ENCODE data around the gene ATXN7L1. TPM values are rescaled to one million over a fixed set of nuclear protein-coding genes. Genes with fewer than 3 reads are reported as not detected.
A peak's percentile ranks its signal among the peaks of the same experiment; 100 is the strongest.

The ATXN7L1 gene
- total and polyA plus RNA-seq, 2 of the 13 experiments (the other 11 are each of a cell fraction or from before 2014, with no cell fraction given) = 4.1 to 7.8 TPM

- Histone ChIP-seq H3K4me2 (ENCODE audit: low read depth, low read length) (no peak overlapping the region), H3K79me2 (ENCODE audit: insufficient read depth, low read length) (no peaks in the 10 kb centered on the region), H3K9me3 (ENCODE audit: low read length) (no peaks in the 10 kb centered on the region), H3K36me3 (replicated peaks in 1 of 2; ENCODE audit: control insufficient read depth in 1 of 2, insufficient read depth in 2 of 2, low read length in 2 of 2) (no peaks in the 10 kb centered on the region), H4K20me1 (ENCODE audit: insufficient read depth, low read length) (no peaks in the 10 kb centered on the region), H3K27me3 (ENCODE audit: control insufficient read depth in 1 of 2, insufficient read depth in 2 of 2, low read length in 2 of 2) (no peaks in the 10 kb centered on the region), H3K4me3 (replicated peaks in 1 of 3; ENCODE audit: insufficient read depth in 1 of 3, low read depth in 2 of 3, low read length in 3 of 3) (no peak overlapping the region), H2AFZ (ENCODE audit: low read length) (no peak overlapping the region), H3K27ac (ENCODE audit: extremely low read length, insufficient read depth, low read length) (no peak overlapping the region), H3K9ac (ENCODE audit: insufficient read depth, low read depth, low read length) (no peak overlapping the region), H3K4me1 (ENCODE audit: insufficient read depth, low read length) (peaks cover 26% of the 10 kb centered on the region)
- ChIA-PET POLR2A (no interaction called here), CTCF (ENCODE audit: low intra/inter-chr PET ratio, low total read pairs) (no interaction called here)
- 84% methylated on average over 4 of the region's 4 CpGs for WGBS (ENCODE audit: low lambda C conversion rate)
- BruUV-seq (replicated peaks) = no TSS peak
- TF ChIP-seq PHF21A (CRISPR knock-in tag; IDR thresholded peaks at IDR 0.05) (no peak), HNF4A (CRISPR knock-in tag; IDR thresholded peaks at IDR 0.05) (peak; percentile 6; the same call in 1 of the 2 replicates)
- intact Hi-C loops (cut with micrococcal nuclease; ENCODE audit: unreplicated experiment) = no loop called here
- ATAC-seq (0 out of 3 replicates have a peak, but pooled peaks have one; percentile 32), FAIRE-seq (no peak), DNase-seq (ENCODE audit: low spot score) (no peak)
- in situ Hi-C loops (cut with HindIII; ENCODE audit: extremely low pct_ligation_motif_present, low pct_unique_long_range_greater_than_20kb) = no loop called here
Measured at GRCh38 chr7:105835441-105835840, 41.0 kb downstream of the ATXN7L1 start.

GRCh38 chr7:105831824-105832535 lies 44.4 kb downstream of the ATXN7L1 start:
- intact Hi-C loops (cut with micrococcal nuclease; ENCODE audit: unreplicated experiment) (loop anchor here (2.0 kb wide), 1 partner anchor 21 kb away; no protein-coding TSS in a partner anchor), in situ Hi-C loops (cut with HindIII; ENCODE audit: extremely low pct_ligation_motif_present, low pct_unique_long_range_greater_than_20kb) (no loop called here)
- H3K4me1 ChIP-seq (ENCODE audit: insufficient read depth, low read length) = peaks cover 61% of the 10 kb centered on the region
- no peaks in the 10 kb centered on the region for H3K36me3 ChIP-seq (replicated peaks in 1 of 2; ENCODE audit: control insufficient read depth in 1 of 2, insufficient read depth in 2 of 2, low read length in 2 of 2)
- H3K79me2 ChIP-seq (ENCODE audit: insufficient read depth, low read length) = no peaks in the 10 kb centered on the region
- no peak for ATAC-seq
- H3K4me3 ChIP-seq (replicated peaks in 1 of 3; ENCODE audit: insufficient read depth in 1 of 3, low read depth in 2 of 3, low read length in 3 of 3) = no peak overlapping the region
- no peak for DNase-seq (ENCODE audit: low spot score)
- H3K4me2 ChIP-seq (ENCODE audit: low read depth, low read length) = no peak overlapping the region
- H2AFZ ChIP-seq (ENCODE audit: low read length) = no peak overlapping the region
- H3K27ac ChIP-seq (ENCODE audit: extremely low read length, insufficient read depth, low read length) = no peak overlapping the region
- CTCF ChIA-PET (ENCODE audit: low intra/inter-chr PET ratio, low total read pairs) = no interaction called here
- H4K20me1 ChIP-seq (ENCODE audit: insufficient read depth, low read length) = no peaks in the 10 kb centered on the region
- FAIRE-seq = no peak
- no peak overlapping the region for H3K9ac ChIP-seq (ENCODE audit: insufficient read depth, low read depth, low read length)
- no TSS peak for BruUV-seq (replicated peaks)
- H3K27me3 ChIP-seq (ENCODE audit: control insufficient read depth in 1 of 2, insufficient read depth in 2 of 2, low read length in 2 of 2) = no peaks in the 10 kb centered on the region
- POLR2A ChIA-PET = no interaction called here
- H3K9me3 ChIP-seq (ENCODE audit: low read length) = no peaks in the 10 kb centered on the region
- WGBS (ENCODE audit: low lambda C conversion rate) = 89% methylated on average over 4 of the region's 4 CpGs
- TF ChIP-seq ZNF33A (CRISPR knock-in tag; IDR thresholded peaks at IDR 0.05; ENCODE audit: borderline replicate concordance) (no peak), JARID2 (CRISPR knock-in tag; IDR thresholded peaks at IDR 0.05; ENCODE audit: insufficient replicate concordance) (no peak), ZNF383 (CRISPR knock-in tag; IDR thresholded peaks at IDR 0.05; ENCODE audit: borderline replicate concordance) (no peak), SETDB1 (CRISPR knock-in tag; IDR thresholded peaks at IDR 0.05; ENCODE audit: borderline replicate concordance) (no peak), HMG20A (CRISPR knock-in tag; IDR thresholded peaks at IDR 0.05; ENCODE audit: borderline replicate concordance) (no peak), ZNF3 (CRISPR knock-in tag; IDR thresholded peaks at IDR 0.05) (no peak), ZNF263 (CRISPR knock-in tag; IDR thresholded peaks at IDR 0.05) (no peak), ZNF10 (CRISPR knock-in tag; IDR thresholded peaks at IDR 0.05; ENCODE audit: borderline replicate concordance, low read depth) (no peak), PHF8 (CRISPR knock-in tag; IDR thresholded peaks at IDR 0.05) (no peak), IKZF4 (CRISPR knock-in tag; IDR thresholded peaks at IDR 0.05; ENCODE audit: borderline replicate concordance, low read depth, not compliant biosample characterization) (no peak), EHMT2 (IDR thresholded peaks at IDR 0.05; ENCODE audit: borderline replicate concordance, low read depth, low read length) (no peak), SUZ12 (IDR thresholded peaks at IDR 0.05; ENCODE audit: low read depth, low read length) (no peak), TBX2 (CRISPR knock-in tag; IDR thresholded peaks at IDR 0.05; ENCODE audit: borderline replicate concordance) (no peak), ZNF766 (CRISPR knock-in tag; IDR thresholded peaks at IDR 0.05; ENCODE audit: borderline replicate concordance) (no peak), NFE2L1 (CRISPR knock-in tag; IDR thresholded peaks at IDR 0.05; ENCODE audit: borderline replicate concordance) (no peak), ATF1 (CRISPR knock-in tag; IDR thresholded peaks at IDR 0.05) (no peak), HNF1B (CRISPR knock-in tag; IDR thresholded peaks at IDR 0.05) (no peak)
